ENCODE results near the gene EEF1B2.

- no peak for TF ChIP-seq POLR2A (IDR thresholded peaks at IDR 0.05)
- no peak for TF ChIP-seq CTCF (IDR thresholded peaks at IDR 0.05 in 8 of 11, conservative IDR thresholded peaks at IDR 0.05 in 3 of 11)
Measured at GRCh38 chr2:206150168-206150567, 9.5 kb upstream of the EEF1B2 start.
